ENCODE data around the gene FREM3.
"Not testable (repeated sequence)": the region's sequence is repeated elsewhere in the genome, so short reads cannot be mapped to it uniquely, and the experiment has no call there.

FREM3 gene

DNA sequence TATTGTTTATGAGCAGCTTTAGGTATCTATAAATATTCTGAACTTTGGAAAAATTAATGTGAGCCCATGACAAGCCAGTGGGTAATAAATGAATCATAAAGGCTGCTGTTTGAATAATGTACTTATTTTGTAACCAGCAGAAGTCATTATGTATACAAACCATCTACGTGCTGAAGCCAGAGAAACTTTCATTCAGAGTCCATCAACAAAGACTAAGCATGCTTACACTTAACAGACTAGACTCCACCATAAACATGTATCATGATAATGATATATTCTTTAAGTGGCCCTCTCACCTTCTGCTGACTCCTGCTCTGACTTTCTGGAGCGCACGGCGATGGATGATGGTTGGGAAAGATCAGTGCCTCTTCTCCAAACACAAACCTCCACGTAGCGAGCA, 114.9 kb downstream of the FREM3 start:
- DNase-seq (ENCODE audit: low read depth in 2 of 2): no peak

DNA sequence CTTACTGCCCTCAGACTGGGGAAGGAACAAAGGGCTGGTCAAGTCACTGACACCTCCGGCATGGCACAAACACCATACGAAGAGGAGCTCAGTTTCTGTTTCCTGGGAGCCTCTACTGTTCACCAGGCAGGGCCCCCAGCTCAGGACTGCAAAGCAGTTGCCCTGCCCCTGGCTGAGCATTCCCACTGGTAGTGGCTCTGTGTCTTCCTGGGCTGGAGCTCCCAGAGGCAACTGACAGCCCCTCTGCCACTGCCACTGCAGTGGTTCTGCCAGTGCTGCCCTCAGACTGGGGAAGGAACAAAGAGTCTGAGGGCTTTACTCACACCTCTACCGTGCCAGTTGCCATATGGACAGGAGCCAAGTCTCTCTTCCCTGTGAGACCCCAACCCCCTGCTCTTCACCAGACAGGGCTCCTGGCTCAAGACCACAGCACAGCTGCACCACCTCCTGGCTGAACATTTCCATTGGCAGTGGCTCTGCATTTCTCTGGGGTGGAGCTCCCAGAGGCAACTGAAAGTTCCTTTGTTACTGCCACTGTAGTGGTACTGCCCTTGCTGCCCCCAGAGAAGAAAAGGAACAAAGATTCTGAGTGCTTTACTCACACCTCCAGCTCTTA, 119.0 kb downstream of the FREM3 start:
- DNase-seq (ENCODE audit: low read depth in 2 of 2): no peak

DNA sequence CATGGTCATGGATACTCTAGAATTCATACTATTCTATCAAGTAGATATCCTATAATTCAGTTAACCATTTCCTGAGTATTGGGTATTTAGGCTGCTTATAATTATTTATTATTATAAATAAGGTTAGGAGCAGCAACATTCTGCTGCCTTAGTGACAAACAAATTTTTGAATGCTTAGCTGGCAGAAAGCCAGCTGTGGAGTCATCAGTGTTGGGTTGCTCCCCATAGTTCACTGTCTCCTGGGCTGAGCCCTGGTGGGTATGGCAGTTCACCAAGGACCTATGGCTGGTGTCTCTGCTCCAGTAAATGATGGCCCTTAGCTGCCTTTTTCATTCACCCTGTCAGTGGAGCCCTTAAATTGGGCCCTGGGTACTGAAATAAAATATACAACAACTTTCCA, 125.1 kb downstream of the FREM3 start:
- DNase-seq (ENCODE audit: low read depth in 2 of 2): no peak

DNA sequence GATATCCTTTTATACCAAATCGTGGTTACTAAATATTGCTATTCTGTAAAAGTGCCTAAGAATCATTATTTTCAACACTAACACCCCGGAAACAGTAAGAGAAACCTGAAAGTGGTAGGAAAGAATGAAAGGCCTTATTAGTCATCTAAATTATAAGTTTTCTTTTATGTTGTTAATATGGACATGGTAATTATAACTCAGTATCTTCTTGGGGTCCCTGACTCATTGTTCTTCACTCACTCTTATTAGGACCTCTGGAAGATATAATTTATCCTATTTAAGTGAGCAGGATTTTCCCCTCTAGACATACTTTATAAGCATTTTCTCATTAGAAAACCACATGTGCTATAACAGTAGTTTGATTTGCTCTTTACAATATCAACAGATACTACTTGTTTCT, 136.0 kb downstream of the FREM3 start:
- DNase-seq (ENCODE audit: low read depth in 2 of 2): no peak

DNA sequence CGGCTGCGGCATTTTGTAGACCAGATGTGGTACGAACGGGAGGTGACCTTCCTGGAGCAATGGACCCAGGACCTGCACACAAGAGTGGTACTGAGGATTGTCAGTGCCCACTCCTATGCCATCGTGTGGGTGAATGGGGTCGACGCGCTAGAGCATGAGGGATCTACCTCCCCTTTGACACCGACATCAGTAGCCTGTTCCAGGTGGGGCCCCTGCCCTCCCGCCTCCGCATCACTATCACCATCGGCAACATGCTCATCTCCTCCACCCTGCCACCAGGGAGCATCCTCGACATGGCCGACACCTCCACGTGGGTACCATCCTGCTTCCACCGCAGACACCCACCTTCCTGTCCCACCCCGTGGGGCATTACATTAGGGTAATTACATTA, 140.7 kb downstream of the FREM3 start:
- DNase-seq (ENCODE audit: low read depth in 2 of 2): no peak

DNA sequence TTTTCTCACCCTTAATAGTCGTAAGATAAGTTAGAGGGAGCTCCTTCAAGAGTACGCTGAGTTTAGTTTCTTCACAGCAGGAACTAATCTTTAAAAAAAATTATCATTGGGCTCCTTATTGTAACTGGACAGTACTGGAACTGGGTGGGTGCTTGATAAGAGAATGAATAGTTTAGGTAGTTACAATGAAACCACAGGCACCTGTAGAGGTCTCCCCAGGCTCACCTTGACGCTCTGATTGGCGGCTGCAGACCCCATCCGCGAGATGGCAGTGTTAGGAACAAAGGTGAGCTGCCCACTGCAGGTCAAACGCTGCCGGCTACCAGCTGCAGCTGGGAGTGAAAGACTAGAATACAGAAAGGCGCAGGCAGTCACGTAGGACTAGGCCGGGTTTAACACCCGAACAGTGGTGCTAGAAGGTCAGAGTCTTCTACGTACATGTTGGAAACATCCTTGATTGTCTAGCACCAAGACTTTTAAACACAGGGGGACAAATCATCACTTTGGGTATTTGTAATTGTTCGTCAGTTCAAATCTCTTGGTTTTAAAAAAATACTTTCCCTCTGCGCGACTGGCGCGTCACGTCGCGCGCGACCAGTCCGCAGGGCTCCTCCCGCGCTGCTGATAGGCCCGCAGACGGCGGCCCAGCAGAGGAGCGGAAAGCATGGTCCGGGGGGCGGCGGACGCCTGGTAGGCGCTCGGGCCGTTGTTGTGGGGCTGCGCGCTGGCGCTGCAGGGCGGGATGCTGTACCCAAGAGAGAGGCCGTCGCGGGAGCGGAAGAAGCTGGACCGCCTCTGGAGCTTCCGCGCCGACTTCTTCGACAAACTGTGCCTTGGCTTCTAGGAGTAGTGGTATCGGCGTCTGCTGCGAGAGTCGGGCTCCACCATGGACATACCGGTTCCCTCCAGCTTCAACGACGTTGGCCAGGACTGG, 141.4 kb downstream of the FREM3 start:
- peak; percentile 12 to 17 for DNase-seq (ENCODE audit: low read depth in 2 of 2)

DNA sequence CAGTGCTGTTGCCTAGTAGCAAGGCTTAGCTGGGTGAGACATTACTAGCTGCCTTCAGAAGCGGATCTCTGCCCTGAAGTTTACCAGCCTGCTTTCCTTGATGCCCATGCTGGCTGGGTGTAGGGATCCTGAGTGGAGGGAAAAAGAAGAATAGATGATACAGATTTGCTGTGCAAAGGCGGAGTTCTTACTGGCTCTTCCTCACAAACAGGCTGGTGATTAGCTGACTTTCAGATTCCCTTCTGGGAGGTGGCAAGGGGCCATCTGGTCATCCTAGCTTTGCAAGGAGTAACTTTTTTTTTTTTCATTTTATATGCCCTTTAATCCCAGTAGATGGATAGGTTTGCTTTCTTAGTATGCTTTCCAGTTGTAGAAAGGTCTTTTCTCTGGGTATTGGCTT, 142.2 kb downstream of the FREM3 start:
- no peak for DNase-seq (ENCODE audit: low read depth in 2 of 2)

DNA sequence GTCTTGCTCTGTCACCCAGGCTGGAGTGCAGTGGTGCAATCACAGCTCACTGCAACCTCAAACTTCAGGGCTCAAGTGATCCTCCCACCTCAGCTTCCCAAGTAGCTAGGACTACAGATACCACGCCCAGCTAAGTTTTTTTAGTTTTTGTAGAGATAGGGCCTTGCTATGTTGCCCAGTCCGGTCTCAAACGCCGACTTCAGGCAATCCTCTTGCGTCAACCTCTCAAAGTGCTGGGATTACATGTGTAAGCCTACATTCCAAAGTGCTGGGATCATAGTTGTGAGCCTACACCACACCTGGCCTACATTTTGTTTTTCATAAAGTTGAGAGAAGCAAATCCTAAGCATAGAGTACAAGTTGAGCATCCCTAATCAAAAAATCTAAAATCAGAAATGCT, 144.8 kb downstream of the FREM3 start:
- DNase-seq (ENCODE audit: low read depth in 2 of 2): no peak

DNA sequence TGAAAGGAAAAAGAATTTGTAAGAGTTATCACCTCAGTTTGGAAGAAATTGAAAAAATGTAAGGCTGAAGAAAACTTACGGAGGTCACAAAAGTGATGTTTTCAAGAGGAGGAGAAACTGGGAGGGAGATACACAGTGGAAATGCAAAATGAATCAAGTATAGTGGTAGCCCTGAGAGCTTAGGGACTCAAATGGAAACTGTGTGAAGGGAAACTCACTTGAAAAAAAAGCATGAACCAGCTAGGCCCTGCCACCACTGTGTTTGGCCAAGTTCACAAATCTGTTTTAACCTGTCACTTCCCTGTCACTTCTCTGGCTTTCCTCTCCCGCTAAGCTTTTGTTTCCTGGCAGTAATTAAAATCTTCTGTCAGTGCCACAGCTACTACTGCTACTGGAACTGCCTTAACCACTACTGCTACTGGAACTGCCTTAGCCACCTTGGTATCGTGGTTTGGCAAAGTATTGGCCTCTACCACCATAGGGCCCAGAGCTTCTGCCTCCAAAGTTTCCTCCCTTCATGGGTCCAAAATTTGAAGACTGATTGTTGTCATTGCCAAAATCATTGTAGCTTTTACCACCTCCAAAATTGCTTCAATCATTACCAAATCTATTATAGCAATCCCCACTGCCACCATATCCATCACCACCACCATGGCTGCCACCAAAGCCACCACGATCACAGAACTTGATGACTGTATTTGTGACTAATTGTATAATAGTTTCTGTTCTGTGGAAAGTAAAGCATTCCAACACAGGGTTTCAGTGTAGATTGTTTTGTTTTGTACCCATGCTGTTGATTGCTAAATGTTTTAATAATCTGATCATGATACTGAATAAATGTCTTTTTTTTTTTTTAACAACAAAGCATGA, 145.5 kb downstream of the FREM3 start:
- no peak for DNase-seq (ENCODE audit: low read depth in 2 of 2)

DNA sequence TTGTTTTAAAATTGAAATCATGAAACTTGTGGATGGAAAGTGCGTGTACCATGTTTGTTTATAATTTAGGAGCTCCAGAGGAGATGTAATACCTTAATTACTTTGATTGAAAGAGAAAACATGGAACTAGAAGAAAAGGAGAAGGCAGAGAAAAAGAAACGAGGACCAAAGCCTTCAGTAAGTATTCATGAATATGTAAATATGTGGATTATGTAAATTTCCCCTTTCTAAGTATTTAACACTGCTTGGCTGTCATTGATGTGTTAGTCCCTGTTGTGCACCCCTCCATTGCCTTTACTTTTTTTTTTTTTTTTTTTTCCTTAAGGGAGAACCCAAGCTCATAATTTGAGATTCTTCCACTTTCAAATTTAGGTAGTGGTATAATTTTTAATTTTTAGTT, 150.5 kb downstream of the FREM3 start:
- no peak for DNase-seq (ENCODE audit: low read depth in 2 of 2)

DNA sequence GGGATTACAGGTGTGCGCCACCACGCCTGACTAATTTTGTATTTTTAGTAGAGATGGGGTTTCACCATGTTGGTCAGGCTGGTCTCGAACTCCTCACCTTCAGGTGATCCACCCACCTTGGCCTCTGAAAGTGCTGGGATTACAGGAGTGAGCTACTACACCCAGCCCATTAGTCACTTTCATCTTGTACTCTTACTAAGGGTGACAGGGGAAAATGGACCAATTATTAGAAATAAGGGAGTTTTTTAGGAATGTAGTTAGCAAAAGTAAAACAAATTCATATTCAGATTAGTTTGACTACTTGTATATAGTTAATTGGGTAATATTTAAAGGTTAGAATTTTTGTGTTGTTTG, 160.8 kb downstream of the FREM3 start:
- no peak for DNase-seq (ENCODE audit: low read depth in 2 of 2)

DNA sequence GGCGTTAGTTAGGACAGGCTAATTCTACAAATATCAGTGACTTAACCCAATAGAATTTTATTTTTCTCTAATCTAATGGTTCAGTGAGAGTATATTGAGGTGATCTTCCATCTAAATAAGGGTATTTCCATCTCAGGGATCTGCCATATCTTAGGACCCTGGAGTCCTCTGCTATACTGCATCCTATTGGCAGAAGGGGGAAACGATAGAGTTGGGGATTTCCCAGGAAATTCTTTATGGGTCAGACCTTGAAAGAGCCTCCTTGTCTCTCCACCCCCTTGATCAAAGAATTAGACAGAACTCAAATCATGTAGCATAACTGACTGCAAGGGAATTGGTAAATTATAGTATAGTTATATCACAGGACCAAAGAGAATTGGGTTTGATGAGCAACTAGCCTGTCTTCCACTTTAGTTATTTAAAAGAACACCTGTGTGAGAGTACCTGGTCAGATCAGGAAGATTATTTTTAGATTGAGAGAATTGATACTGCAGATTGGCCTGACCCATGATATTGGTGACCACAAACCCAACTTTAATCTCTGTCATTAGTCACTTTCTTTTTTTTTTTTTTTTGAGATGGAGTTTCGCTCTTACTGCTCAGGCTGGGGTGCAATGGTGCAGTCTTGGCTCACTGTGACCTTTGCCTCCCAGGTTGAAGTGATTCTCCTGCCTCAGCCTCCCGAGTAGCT, 161.4 kb downstream of the FREM3 start:
- DNase-seq (ENCODE audit: low read depth in 2 of 2): no peak

DNA sequence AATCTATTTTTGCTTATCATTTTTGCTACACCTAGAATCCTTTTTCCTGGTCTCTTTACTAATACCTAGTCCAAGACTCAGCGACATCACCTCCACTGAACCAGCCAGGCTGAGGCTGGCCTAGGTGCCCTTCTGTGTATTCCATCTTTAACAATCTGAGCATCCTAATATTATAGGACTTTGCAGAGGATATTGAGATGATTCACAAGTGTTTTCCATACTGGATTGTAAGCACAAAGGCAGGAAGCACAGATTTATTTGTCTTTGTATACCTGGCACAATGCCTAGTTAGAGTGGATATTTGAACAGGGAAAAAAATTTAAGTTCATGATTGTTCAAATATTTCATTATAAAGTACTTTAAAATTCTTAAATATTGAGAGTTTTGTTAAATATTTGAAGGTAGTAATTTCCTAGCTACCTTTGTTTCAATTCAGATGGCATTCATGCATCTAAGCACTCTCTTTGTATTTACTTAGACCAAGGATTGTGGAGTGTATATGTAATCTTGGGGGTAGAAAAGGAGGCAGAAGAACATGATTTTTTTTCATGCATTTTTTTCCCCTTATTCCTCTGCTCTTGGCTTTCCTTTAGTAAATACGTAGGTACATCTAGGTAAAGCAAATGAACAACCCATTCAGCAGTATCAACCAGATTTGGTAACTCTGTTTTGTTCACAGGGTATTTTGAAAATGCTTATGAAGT, 168.5 kb downstream of the FREM3 start:
- no peak for DNase-seq (ENCODE audit: low read depth in 2 of 2)

DNA sequence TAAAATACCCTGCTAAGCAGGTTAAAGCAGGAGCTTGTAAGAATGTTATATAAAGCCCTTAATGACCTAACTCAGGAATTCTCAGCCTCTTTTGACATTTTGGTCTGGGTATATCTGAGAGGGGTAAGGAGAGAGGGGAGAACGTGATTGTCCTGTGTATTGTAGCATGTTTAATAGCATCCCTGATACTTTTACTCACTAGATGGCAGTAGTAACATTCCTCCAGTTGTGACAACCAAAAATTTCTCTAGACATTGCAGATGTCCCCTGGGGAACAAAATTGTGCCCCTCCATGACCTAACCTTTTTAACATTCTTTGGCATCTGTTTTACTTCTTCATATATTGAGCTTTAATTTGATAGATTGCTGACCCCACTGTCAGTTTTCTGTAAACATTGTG, 169.1 kb downstream of the FREM3 start:
- DNase-seq (ENCODE audit: low read depth in 2 of 2): no peak

DNA sequence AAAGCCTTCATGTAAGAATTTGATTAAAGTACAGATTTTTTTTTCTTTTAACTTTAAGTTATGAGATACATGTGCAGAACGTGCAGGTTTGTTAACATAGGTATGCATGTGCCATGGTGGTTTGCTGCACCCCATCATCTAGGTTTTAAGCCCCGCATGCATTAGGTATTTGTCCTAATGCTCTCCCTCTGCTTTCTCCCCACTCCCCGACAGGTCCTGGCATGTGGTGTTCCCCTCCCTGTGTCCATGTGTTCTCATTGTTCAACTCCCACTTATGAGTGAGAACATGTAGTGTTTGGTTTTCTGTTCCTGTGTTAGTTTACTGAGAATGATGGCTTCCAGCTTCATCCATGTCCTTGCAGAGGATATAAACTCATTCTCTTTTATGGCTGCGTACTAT, 172.4 kb downstream of the FREM3 start:
- not testable (repeated sequence) for DNase-seq (ENCODE audit: low read depth in 2 of 2)

All from fibroblast of skin of left biceps (primary cell).